Ishikawa (cell line): Measurements from ENCODE around the gene MLLT10.

Experiments used
- CREB1 ChIP-seq: IDR thresholded peaks from 2 replicates; pipeline ENCODE4 v1.6.1; 2012; ENCODE audit warnings: low read depth
- FOXM1 ChIP-seq: IDR thresholded peaks from 2 replicates; pipeline ENCODE4 v1.6.1; 2012; ENCODE audit warnings: low read depth, borderline replicate concordance
- REST ChIP-seq: IDR thresholded peaks from 2 replicates; pipeline ENCODE4 v1.6.1; 2012; ENCODE audit warnings: low read depth, mild to moderate bottlenecking

GRCh38 chr10:21614000-21614399 is 80.0 kb downstream of the MLLT10 start:
- TF ChIP-seq CREB1 (no peak), FOXM1 (no peak), REST (no peak)
